ENCODE data around the gene GDF7. TPM values are rescaled to one million over a fixed set of nuclear protein-coding genes. Genes with fewer than 3 reads are reported as not detected.

The GDF7 gene
- polyA plus RNA-seq, 1 of the 3 experiments (the other 2 are of a cell fraction), result 0.02 TPM

DNA sequence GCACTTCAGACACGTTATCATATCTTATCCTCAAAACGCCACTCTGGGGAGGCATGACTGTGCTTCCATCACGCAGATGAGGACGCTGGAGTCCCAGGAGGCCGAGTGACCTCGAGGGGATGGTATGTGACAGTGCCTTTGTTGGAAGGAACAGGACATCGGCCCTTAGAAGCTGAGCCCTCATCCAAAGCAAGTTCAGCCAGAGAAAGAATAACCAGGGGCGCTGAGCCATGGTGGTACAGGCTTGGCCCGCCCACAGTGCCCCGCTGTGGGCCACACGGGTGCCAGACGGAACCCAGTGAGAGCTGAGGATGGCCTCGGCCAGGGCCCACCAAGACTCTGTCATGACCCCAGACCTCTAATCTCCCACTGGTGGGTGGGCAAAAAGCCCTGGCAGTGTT is 47.3 kb upstream of the GDF7 start:
- no peak for DNase-seq
- H3K79me2 ChIP-seq (ENCODE audit: insufficient read depth), result no peaks in the 10 kb centered on the region
- no peak overlapping the region for H3K9ac ChIP-seq
- 84% methylated on average over 13 of the region's 13 CpGs for WGBS (ENCODE audit: low lambda C conversion rate)
- H3K36me3 ChIP-seq (replicated peaks in 1 of 2; ENCODE audit: control insufficient read depth in 1 of 2, insufficient read depth in 2 of 2, low read length in 1 of 2), result peaks cover 0 to 35% of the 10 kb centered on the region in 2 experiments
- TF ChIP-seq MEF2A (IDR thresholded peaks at IDR 0.05; ENCODE audit: borderline replicate concordance, low read depth) (no peak), SMC3 (IDR thresholded peaks at IDR 0.05; ENCODE audit: low read depth, low read length) (no peak), MXI1 (IDR thresholded peaks at IDR 0.05; ENCODE audit: low read depth, low read length) (no peak), TCF12 (IDR thresholded peaks at IDR 0.05) (no peak), RXRA (IDR thresholded peaks at IDR 0.05; ENCODE audit: borderline replicate concordance, low read depth) (no peak), GABPA (IDR thresholded peaks at IDR 0.05; ENCODE audit: low read depth) (no peak), TEAD4 (IDR thresholded peaks at IDR 0.05; ENCODE audit: borderline replicate concordance, insufficient read depth) (no peak)
- TF ChIP-seq, protein P1, sequence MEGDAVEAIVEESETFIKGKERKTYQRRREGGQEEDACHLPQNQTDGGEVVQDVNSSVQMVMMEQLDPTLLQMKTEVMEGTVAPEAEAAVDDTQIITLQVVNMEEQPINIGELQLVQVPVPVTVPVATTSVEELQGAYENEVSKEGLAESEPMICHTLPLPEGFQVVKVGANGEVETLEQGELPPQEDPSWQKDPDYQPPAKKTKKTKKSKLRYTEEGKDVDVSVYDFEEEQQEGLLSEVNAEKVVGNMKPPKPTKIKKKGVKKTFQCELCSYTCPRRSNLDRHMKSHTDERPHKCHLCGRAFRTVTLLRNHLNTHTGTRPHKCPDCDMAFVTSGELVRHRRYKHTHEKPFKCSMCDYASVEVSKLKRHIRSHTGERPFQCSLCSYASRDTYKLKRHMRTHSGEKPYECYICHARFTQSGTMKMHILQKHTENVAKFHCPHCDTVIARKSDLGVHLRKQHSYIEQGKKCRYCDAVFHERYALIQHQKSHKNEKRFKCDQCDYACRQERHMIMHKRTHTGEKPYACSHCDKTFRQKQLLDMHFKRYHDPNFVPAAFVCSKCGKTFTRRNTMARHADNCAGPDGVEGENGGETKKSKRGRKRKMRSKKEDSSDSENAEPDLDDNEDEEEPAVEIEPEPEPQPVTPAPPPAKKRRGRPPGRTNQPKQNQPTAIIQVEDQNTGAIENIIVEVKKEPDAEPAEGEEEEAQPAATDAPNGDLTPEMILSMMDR (IDR thresholded peaks at IDR 0.05), result no peak
- TF ChIP-seq, protein P2, sequence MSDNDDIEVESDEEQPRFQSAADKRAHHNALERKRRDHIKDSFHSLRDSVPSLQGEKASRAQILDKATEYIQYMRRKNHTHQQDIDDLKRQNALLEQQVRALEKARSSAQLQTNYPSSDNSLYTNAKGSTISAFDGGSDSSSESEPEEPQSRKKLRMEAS (IDR thresholded peaks at IDR 0.05; ENCODE audit: low read depth), result no peak
- peaks cover 13 to 37% of the 10 kb centered on the region in 2 experiments; a peak in 3 of 4 replicates for H3K4me1 ChIP-seq (ENCODE audit: control insufficient read depth in 1 of 2, insufficient read depth in 2 of 2, low read depth in 1 of 2, low read length in 1 of 2)
- CTCF ChIA-PET, result interaction anchor here (0.6 to 5.2 kb wide), 5 partner anchors 16 to 175 kb away, joined by 3 to 27 read pairs (median 4); no protein-coding TSS in a partner anchor
- no peaks in the 10 kb centered on the region for H3K9me2 ChIP-seq
- no peaks in the 10 kb centered on the region for H4K20me1 ChIP-seq (ENCODE audit: insufficient read depth)
- no peaks in the 10 kb centered on the region for H3F3A ChIP-seq (replicated peaks; ENCODE audit: insufficient read depth)
- no peaks in the 10 kb centered on the region for H3K9me3 ChIP-seq
- H3K4me3 ChIP-seq (ENCODE audit: low read depth in 2 of 2, low read length in 1 of 2), result no peak overlapping the region
- no peak overlapping the region for H3K27ac ChIP-seq (ENCODE audit: low read depth in 2 of 2, low read length in 1 of 2)
- no peak overlapping the region for H2AFZ ChIP-seq (ENCODE audit: low read depth)
- POLR2A ChIA-PET, result interaction anchor here (2.4 kb wide), 1 partner anchor 172 kb away, joined by 18 read pairs; the partner anchor contains the start of gene RHOB
- H3K4me2 ChIP-seq, result no peak overlapping the region
- H3K27me3 ChIP-seq (ENCODE audit: insufficient read depth), result no peaks in the 10 kb centered on the region

DNA sequence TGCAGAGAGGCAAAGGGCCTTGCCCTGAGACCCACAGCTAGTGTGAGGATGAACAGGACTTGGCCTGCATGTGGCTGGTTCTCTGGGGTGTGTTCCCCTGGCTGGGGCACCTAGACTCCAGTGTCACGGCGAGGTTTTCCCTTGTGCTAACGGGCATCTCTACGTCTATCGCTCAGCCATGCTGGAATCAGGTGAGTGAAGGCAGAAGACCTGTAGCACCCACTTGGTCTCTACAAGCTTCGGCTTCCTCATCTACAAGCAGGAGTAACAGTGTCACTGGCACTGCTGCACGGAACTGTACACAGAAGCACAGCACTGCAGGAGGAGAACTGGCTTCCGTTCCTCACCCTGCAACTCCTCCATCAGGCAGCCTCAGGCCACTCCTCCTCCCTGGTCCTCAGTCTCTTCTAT is 46.7 kb upstream of the GDF7 start:
- no peaks in the 10 kb centered on the region for H3K27me3 ChIP-seq (ENCODE audit: insufficient read depth)
- H3K9ac ChIP-seq, result no peak overlapping the region
- ChIA-PET POLR2A (no interaction called here), CTCF (interaction anchor here (1.1 to 5.2 kb wide), 5 partner anchors 15 to 241 kb away, joined by 3 to 27 read pairs (median 8); no protein-coding TSS in a partner anchor)
- H4K20me1 ChIP-seq (ENCODE audit: insufficient read depth), result no peaks in the 10 kb centered on the region
- no peaks in the 10 kb centered on the region for H3K9me3 ChIP-seq
- no peak overlapping the region for H3K27ac ChIP-seq (ENCODE audit: low read depth in 2 of 2, low read length in 1 of 2)
- H3K4me2 ChIP-seq, result no peak overlapping the region
- 98% methylated on average over 8 of the region's 8 CpGs for WGBS (ENCODE audit: low lambda C conversion rate)
- H3K36me3 ChIP-seq (replicated peaks in 1 of 2; ENCODE audit: control insufficient read depth in 1 of 2, insufficient read depth in 2 of 2, low read length in 1 of 2), result peaks cover 0 to 35% of the 10 kb centered on the region in 2 experiments
- no peaks in the 10 kb centered on the region for H3K9me2 ChIP-seq
- no peaks in the 10 kb centered on the region for H3F3A ChIP-seq (replicated peaks; ENCODE audit: insufficient read depth)
- H2AFZ ChIP-seq (ENCODE audit: low read depth), result no peak overlapping the region
- peak; percentile 25 for DNase-seq
- TF ChIP-seq EZH2phosphoT487 (IDR thresholded peaks at IDR 0.05; ENCODE audit: borderline replicate concordance, low read depth) (no peak), FOXM1 (IDR thresholded peaks at IDR 0.05; ENCODE audit: low read depth) (no peak), SIN3A (IDR thresholded peaks at IDR 0.05; ENCODE audit: borderline replicate concordance, low read depth, low read length) (no peak), RXRA (IDR thresholded peaks at IDR 0.05; ENCODE audit: borderline replicate concordance, low read depth) (no peak), GATA2 (CRISPR knock-in tag; IDR thresholded peaks at IDR 0.05) (no peak)
- TF ChIP-seq, protein P2 (IDR thresholded peaks at IDR 0.05; ENCODE audit: low read depth), result no peak
- TF ChIP-seq, protein P3, sequence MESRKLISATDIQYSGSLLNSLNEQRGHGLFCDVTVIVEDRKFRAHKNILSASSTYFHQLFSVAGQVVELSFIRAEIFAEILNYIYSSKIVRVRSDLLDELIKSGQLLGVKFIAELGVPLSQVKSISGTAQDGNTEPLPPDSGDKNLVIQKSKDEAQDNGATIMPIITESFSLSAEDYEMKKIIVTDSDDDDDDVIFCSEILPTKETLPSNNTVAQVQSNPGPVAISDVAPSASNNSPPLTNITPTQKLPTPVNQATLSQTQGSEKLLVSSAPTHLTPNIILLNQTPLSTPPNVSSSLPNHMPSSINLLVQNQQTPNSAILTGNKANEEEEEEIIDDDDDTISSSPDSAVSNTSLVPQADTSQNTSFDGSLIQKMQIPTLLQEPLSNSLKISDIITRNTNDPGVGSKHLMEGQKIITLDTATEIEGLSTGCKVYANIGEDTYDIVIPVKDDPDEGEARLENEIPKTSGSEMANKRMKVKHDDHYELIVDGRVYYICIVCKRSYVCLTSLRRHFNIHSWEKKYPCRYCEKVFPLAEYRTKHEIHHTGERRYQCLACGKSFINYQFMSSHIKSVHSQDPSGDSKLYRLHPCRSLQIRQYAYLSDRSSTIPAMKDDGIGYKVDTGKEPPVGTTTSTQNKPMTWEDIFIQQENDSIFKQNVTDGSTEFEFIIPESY (IDR thresholded peaks at IDR 0.05; ENCODE audit: borderline replicate concordance, low read depth), result no peak
- peaks cover 13 to 38% of the 10 kb centered on the region in 2 experiments; a peak in 3 of 4 replicates for H3K4me1 ChIP-seq (ENCODE audit: control insufficient read depth in 1 of 2, insufficient read depth in 2 of 2, low read depth in 1 of 2, low read length in 1 of 2)
- H3K4me3 ChIP-seq (ENCODE audit: low read depth in 2 of 2, low read length in 1 of 2), result no peak overlapping the region
- H3K79me2 ChIP-seq (ENCODE audit: insufficient read depth), result no peaks in the 10 kb centered on the region
